NCI-H1092 treated with DMSO at 0.1 percent for 48 hours (cell line): ENCODE measurements around the gene ATAD2B.

Experiments used
- DNase-seq: peaks from one replicate; lab custom pipeline; 2025; lab: John Stamatoyannopoulos, UW

Gene ATAD2B

GRCh38 chr2:23699580-23699925 lies 227.4 kb downstream of the ATAD2B start:
- DNase-seq, result no peak

GRCh38 chr2:23698721-23699579 lies 228.0 kb downstream of the ATAD2B start:
- no peak for DNase-seq
